CD4-positive, alpha-beta T cell treated with Interleukin-17A for 1 hour (primary cell): ENCODE data around the gene TEX48.

Source experiments
- DNase-seq: peaks from one replicate; pipeline ENCODE4 v3.0.0-alpha.2; 2020

Gene TEX48

GRCh38 chr9:114691956-114692295 lies 9.9 kb upstream of the TEX48 start:
- DNase-seq = no peak

GRCh38 chr9:114691046-114691955 lies 9.3 kb upstream of the TEX48 start:
- DNase-seq = peak; percentile 58

GRCh38 chr9:114690308-114690707 lies 8.3 kb upstream of the TEX48 start:
- DNase-seq = no peak

GRCh38 chr9:114689813-114690212 lies 7.8 kb upstream of the TEX48 start:
- no peak for DNase-seq

GRCh38 chr9:114688909-114689610 lies 7.1 kb upstream of the TEX48 start:
- DNase-seq = no peak

GRCh38 chr9:114688379-114688778 lies 6.4 kb upstream of the TEX48 start:
- DNase-seq = no peak

- no peak for DNase-seq
Observed at GRCh38 chr9:114687034-114687433, 5.0 kb upstream of the TEX48 start.

GRCh38 chr9:114685951-114686350 lies 4.0 kb upstream of the TEX48 start:
- DNase-seq = peak; percentile 38

GRCh38 chr9:114684036-114684435 lies 2.0 kb upstream of the TEX48 start:
- DNase-seq = no peak

- DNase-seq = no peak
Observed at GRCh38 chr9:114682846-114683245, 854 bp upstream of the TEX48 start.

GRCh38 chr9:114680259-114681001 lies 1.6 kb downstream of the TEX48 start:
- DNase-seq = no peak

GRCh38 chr9:114678795-114679194 lies 3.2 kb downstream of the TEX48 start:
- DNase-seq = no peak

- no peak for DNase-seq
Observed at GRCh38 chr9:114678130-114678529, 3.9 kb downstream of the TEX48 start.

GRCh38 chr9:114677418-114677817 lies 4.6 kb downstream of the TEX48 start:
- no peak for DNase-seq

- no peak for DNase-seq
Observed at GRCh38 chr9:114676901-114677300, 5.1 kb downstream of the TEX48 start.

- no peak for DNase-seq
Observed at GRCh38 chr9:114674798-114675540, 7.0 kb downstream of the TEX48 start.

GRCh38 chr9:114674076-114674797 lies 7.8 kb downstream of the TEX48 start:
- no peak for DNase-seq

- DNase-seq = no peak
Observed at GRCh38 chr9:114671605-114672004, 10.4 kb downstream of the TEX48 start.

- DNase-seq = no peak
Observed at GRCh38 chr9:114669961-114670360, 12.0 kb downstream of the TEX48 start.

GRCh38 chr9:114668146-114668545 lies 13.8 kb downstream of the TEX48 start:
- no peak for DNase-seq

- DNase-seq = no peak
Observed at GRCh38 chr9:114666851-114667250, 15.1 kb downstream of the TEX48 start.

GRCh38 chr9:114666401-114666800 lies 15.6 kb downstream of the TEX48 start:
- DNase-seq = no peak
